HepG2 (cell line): Measurements from ENCODE around the gene AHCY. TPM values are rescaled to one million over a fixed set of nuclear protein-coding genes. Genes with fewer than 3 reads are reported as not detected.

Source experiments
- ARID2 ChIP-seq: sonication (generic); formaldehyde crosslinking; IDR thresholded peaks from 2 replicates; pipeline ENCODE4 v1.8.1; 2022; ENCODE audit warnings: mild to moderate bottlenecking, missing genetic modification reagents, borderline replicate concordance
- DMTF1 ChIP-seq: sonication (generic); formaldehyde crosslinking; IDR thresholded peaks from 2 replicates; pipeline ENCODE4 v1.4.0; 2020; ENCODE audit warnings: mild to moderate bottlenecking, missing genetic modification reagents
- E2F2 ChIP-seq: sonication (generic); formaldehyde crosslinking; IDR thresholded peaks from 2 replicates; pipeline ENCODE4 v1.4.0; 2020; ENCODE audit warnings: missing genetic modification reagents, borderline replicate concordance
- GLI4 ChIP-seq: sonication (generic); formaldehyde crosslinking; IDR thresholded peaks from 2 replicates; pipeline ENCODE4 v1.5.1; 2020; ENCODE audit warnings: missing genetic modification reagents, mild to moderate bottlenecking, moderate library complexity, borderline replicate concordance
- HBP1 ChIP-seq: IDR thresholded peaks from 2 replicates; pipeline ENCODE4 v1.6.1; 2016; ENCODE audit warnings: low read depth, control low read depth
- SP1 ChIP-seq, 2 experiments: fragments of 450-650 bp in 1 of 2; sonication (generic) in 1 of 2; formaldehyde crosslinking in 1 of 2; IDR thresholded peaks; 2 replicates each; pipeline versions ENCODE4 v1.4.0 to v1.6.1; 2016 to 2020; ENCODE audit warnings: missing genetic modification reagents in 1 of 2
- TEAD3 ChIP-seq: optimal IDR thresholded peaks from 2 replicates; pipeline ENCODE3; 2016; ENCODE audit warnings: borderline replicate concordance
- ZNF10 ChIP-seq: sonication (generic); formaldehyde crosslinking; IDR thresholded peaks from 2 replicates; pipeline ENCODE4 v1.4.0; 2020; ENCODE audit warnings: mild to moderate bottlenecking, low read depth, missing genetic modification reagents, borderline replicate concordance
- ZNF337 ChIP-seq: sonication (generic); formaldehyde crosslinking; IDR thresholded peaks from 2 replicates; pipeline ENCODE4 v1.5.1; 2020; ENCODE audit warnings: missing genetic modification reagents, low read depth, mild to moderate bottlenecking, borderline replicate concordance
- ZNF550 ChIP-seq: sonication (generic); formaldehyde crosslinking; IDR thresholded peaks from 2 replicates; pipeline ENCODE4 v1.4.0; 2020; ENCODE audit warnings: mild to moderate bottlenecking, missing genetic modification reagents, borderline replicate concordance
- ZNF672 ChIP-seq: sonication (generic); formaldehyde crosslinking; IDR thresholded peaks from 2 replicates; pipeline ENCODE4 v1.8.1; 2022; ENCODE audit warnings: missing genetic modification reagents
- polyA plus RNA-seq, 8 experiments: library from polyadenylated mRNA; depleted of rRNA in 3 of 8; stranded (reverse) in 7 of 8; unstranded in 1 of 8; fragments of >200 nt; fragmentation: Illumina TruSeq in 4 of 8; extraction: Trizol in 4 of 8; gene quantifications; 2 replicates each; pipeline versions ENCODE4 v1.2.1 to v1.2.3, GENCODE V29; 2011 to 2016; ENCODE audit warnings: low read depth in 4 of 8, missing spikeins in 1 of 8, mixed read lengths in 1 of 8; ENCODE audit not compliant: insufficient read depth in 1 of 8
- total RNA-seq, 5 experiments: library from RNA; depleted of rRNA; stranded (reverse); fragments of >200 nt; fragmentation: Illumina TruSeq; extraction: Trizol; gene quantifications; 2 replicates each; pipeline ENCODE4 v1.2.3, GENCODE V29; 2016; ENCODE audit warnings: low read depth in 1 of 5
- TF ChIP-seq, protein P1 (sequence below): IDR thresholded peaks from 2 replicates; pipeline ENCODE4 v1.6.1; 2018; ENCODE audit warnings: missing genetic modification reagents, mild to moderate bottlenecking, missing compliant biosample characterization
- TF ChIP-seq, protein P2 (sequence below): sonication (generic); formaldehyde crosslinking; IDR thresholded peaks from 2 replicates; pipeline ENCODE4 v1.5.0; 2020; ENCODE audit warnings: mild to moderate bottlenecking, missing genetic modification reagents, borderline replicate concordance

AHCY gene
- total and polyA plus RNA-seq, 2 of the 13 experiments (the other 11 are each of a cell fraction or from before 2014, with no cell fraction given) = 407 to 419 TPM

DNA sequence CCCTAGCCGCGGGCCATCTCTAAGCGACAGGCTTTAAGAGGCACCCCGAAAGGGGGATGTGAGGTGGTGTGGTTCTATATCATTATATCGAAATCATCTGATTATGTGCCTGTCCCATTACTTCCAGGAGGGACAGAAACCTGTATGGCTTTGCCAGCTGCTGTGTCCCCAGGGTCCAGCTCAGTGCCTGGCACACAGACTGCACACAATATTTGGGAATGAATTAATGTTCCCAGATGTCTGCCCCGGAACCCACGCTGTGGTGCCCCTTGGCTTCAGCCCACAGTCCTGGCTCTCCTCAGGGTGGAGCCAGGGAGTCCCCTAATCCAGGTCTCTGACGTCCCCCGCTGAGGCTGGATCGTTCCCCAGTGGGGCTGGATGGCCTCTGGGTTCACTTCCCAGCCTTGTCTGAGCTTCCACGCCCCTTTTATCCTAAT, 8.9 kb upstream of the AHCY start (continued):
- TF ChIP-seq DMTF1 (CRISPR knock-in tag) (no peak), TEAD3 (CRISPR knock-in tag) (peak; percentile 15), ZNF10 (no peak), E2F2 (CRISPR knock-in tag) (0 out of 2 replicates have a peak, but pooled peaks have one; percentile 41), ZNF672 (CRISPR knock-in tag) (no peak), HBP1 (CRISPR knock-in tag) (no peak), GLI4 (no peak), SP1 (IDR thresholded peaks at IDR 0.05) (no peak), SP1 (CRISPR knock-in tag; IDR thresholded peaks at IDR 0.05) (no peak), ARID2 (CRISPR knock-in tag) (peak; percentile 22; the same call in 1 of the 2 replicates), ZNF550 (no peak), ZNF337 (CRISPR knock-in tag) (no peak)
- TF ChIP-seq, protein P1, sequence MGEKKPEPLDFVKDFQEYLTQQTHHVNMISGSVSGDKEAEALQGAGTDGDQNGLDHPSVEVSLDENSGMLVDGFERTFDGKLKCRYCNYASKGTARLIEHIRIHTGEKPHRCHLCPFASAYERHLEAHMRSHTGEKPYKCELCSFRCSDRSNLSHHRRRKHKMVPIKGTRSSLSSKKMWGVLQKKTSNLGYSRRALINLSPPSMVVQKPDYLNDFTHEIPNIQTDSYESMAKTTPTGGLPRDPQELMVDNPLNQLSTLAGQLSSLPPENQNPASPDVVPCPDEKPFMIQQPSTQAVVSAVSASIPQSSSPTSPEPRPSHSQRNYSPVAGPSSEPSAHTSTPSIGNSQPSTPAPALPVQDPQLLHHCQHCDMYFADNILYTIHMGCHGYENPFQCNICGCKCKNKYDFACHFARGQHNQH (CRISPR knock-in tag) = no peak
- TF ChIP-seq, protein P2, sequence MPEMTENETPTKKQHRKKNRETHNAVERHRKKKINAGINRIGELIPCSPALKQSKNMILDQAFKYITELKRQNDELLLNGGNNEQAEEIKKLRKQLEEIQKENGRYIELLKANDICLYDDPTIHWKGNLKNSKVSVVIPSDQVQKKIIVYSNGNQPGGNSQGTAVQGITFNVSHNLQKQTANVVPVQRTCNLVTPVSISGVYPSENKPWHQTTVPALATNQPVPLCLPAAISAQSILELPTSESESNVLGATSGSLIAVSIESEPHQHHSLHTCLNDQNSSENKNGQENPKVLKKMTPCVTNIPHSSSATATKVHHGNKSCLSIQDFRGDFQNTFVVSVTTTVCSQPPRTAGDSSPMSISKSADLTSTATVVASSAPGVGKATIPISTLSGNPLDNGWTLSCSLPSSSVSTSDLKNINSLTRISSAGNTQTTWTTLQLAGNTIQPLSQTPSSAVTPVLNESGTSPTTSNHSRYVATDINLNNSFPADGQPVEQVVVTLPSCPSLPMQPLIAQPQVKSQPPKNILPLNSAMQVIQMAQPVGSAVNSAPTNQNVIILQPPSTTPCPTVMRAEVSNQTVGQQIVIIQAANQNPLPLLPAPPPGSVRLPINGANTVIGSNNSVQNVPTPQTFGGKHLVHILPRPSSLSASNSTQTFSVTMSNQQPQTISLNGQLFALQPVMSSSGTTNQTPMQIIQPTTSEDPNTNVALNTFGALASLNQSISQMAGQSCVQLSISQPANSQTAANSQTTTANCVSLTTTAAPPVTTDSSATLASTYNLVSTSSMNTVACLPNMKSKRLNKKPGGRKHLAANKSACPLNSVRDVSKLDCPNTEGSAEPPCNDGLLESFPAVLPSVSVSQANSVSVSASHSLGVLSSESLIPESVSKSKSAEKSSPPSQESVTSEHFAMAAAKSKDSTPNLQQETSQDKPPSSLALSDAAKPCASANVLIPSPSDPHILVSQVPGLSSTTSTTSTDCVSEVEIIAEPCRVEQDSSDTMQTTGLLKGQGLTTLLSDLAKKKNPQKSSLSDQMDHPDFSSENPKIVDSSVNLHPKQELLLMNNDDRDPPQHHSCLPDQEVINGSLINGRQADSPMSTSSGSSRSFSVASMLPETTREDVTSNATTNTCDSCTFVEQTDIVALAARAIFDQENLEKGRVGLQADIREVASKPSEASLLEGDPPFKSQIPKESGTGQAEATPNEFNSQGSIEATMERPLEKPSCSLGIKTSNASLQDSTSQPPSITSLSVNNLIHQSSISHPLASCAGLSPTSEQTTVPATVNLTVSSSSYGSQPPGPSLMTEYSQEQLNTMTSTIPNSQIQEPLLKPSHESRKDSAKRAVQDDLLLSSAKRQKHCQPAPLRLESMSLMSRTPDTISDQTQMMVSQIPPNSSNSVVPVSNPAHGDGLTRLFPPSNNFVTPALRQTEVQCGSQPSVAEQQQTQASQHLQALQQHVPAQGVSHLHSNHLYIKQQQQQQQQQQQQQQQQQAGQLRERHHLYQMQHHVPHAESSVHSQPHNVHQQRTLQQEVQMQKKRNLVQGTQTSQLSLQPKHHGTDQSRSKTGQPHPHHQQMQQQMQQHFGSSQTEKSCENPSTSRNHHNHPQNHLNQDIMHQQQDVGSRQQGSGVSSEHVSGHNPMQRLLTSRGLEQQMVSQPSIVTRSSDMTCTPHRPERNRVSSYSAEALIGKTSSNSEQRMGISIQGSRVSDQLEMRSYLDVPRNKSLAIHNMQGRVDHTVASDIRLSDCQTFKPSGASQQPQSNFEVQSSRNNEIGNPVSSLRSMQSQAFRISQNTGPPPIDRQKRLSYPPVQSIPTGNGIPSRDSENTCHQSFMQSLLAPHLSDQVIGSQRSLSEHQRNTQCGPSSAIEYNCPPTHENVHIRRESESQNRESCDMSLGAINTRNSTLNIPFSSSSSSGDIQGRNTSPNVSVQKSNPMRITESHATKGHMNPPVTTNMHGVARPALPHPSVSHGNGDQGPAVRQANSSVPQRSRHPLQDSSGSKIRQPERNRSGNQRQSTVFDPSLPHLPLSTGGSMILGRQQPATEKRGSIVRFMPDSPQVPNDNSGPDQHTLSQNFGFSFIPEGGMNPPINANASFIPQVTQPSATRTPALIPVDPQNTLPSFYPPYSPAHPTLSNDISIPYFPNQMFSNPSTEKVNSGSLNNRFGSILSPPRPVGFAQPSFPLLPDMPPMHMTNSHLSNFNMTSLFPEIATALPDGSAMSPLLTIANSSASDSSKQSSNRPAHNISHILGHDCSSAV (CRISPR knock-in tag) = 0 out of 2 replicates have a peak, but pooled peaks have one; percentile 43
